Panc1 (cell line): ENCODE data around the gene FUT7.

Experiments
- POLR2AphosphoS5 ChIP-seq: IDR thresholded peaks from 2 replicates; pipeline ENCODE4 v1.6.1; 2012; ENCODE audit warnings: mild to moderate bottlenecking, low read depth, low read length, moderate library complexity
- TF ChIP-seq, protein P1 (sequence below): fragments of 450-650 bp; IDR thresholded peaks from 2 replicates; pipeline ENCODE4 v1.5.1; 2017; ENCODE audit warnings: mild to moderate bottlenecking

DNA sequence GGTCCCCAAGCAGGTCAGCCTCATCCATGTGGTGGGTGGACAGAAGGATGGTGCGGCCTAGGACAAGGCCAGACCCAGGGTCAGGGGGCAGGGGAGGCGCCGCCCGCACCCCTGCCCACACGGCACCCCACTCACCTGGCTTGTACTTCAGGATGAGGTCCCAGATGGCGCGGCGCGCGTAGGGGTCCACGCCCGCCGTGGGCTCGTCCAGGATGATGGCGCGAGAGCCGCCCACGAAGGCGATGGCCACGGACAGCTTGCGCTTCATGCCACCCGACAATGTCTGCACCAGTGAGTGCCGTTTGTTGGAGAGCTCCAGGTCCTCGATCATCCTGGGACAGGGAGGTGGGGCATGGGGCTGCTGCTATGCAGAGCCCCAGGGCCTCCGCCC lies 16.4 kb downstream of the FUT7 start:
- TF ChIP-seq, protein P1, sequence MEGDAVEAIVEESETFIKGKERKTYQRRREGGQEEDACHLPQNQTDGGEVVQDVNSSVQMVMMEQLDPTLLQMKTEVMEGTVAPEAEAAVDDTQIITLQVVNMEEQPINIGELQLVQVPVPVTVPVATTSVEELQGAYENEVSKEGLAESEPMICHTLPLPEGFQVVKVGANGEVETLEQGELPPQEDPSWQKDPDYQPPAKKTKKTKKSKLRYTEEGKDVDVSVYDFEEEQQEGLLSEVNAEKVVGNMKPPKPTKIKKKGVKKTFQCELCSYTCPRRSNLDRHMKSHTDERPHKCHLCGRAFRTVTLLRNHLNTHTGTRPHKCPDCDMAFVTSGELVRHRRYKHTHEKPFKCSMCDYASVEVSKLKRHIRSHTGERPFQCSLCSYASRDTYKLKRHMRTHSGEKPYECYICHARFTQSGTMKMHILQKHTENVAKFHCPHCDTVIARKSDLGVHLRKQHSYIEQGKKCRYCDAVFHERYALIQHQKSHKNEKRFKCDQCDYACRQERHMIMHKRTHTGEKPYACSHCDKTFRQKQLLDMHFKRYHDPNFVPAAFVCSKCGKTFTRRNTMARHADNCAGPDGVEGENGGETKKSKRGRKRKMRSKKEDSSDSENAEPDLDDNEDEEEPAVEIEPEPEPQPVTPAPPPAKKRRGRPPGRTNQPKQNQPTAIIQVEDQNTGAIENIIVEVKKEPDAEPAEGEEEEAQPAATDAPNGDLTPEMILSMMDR = no peak
- TF ChIP-seq POLR2AphosphoS5 = no peak
